ENCODE data around the gene PCNX2. TPM values are rescaled to one million over a fixed set of nuclear protein-coding genes. Genes with fewer than 3 reads are reported as not detected.

The PCNX2 gene
- total RNA-seq, 1 experiment from 2014 or later, result 15.0 TPM

- Mint-ChIP-seq H3K4me3 (ENCODE audit: unreplicated experiment) (no peak overlapping the region), H3K4me1 (ENCODE audit: low read depth, unreplicated experiment) (no peaks in the 10 kb centered on the region), H3K36me3 (ENCODE audit: insufficient read depth, unreplicated experiment) (no peaks in the 10 kb centered on the region), H3K9me3 (ENCODE audit: unreplicated experiment) (no peaks in the 10 kb centered on the region), H3K27ac (ENCODE audit: unreplicated experiment) (no peak overlapping the region), H3K27me3 (ENCODE audit: insufficient read depth, unreplicated experiment) (no peaks in the 10 kb centered on the region)
- Histone ChIP-seq H3K9me3 (no peaks in the 10 kb centered on the region), H3K36me3 (ENCODE audit: control insufficient read depth, insufficient read depth, low read length) (no peaks in the 10 kb centered on the region), H3K4me1 (no peaks in the 10 kb centered on the region), H3K27me3 (replicated peaks; ENCODE audit: control insufficient read depth, insufficient read depth, low read length) (no peaks in the 10 kb centered on the region), H3K4me3 (ENCODE audit: low read depth, low read length) (no peak overlapping the region)
- intact Hi-C loops (cut with micrococcal nuclease; ENCODE audit: unreplicated experiment), result no loop called here
- no TSS peak for BruUV-seq (replicated peaks)
- DNase-seq, result no peak
- TF ChIP-seq CTCF (IDR thresholded peaks at IDR 0.05; ENCODE audit: insufficient read depth in 1 of 2, low read depth in 1 of 2, low read length in 1 of 2, severe bottlenecking in 1 of 2, unreplicated experiment in 1 of 2), result no peak
- ChIA-PET POLR2A (no interaction called here), CTCF (no interaction called here)
Observed at GRCh38 chr1:233105225-233105624, 190.3 kb downstream of the PCNX2 start.

- intact Hi-C loops (cut with micrococcal nuclease; ENCODE audit: unreplicated experiment), result no loop called here
- Histone ChIP-seq H3K36me3 (ENCODE audit: control insufficient read depth, insufficient read depth, low read length) (no peaks in the 10 kb centered on the region), H3K4me3 (ENCODE audit: low read depth, low read length) (no peak overlapping the region), H3K27me3 (replicated peaks; ENCODE audit: control insufficient read depth, insufficient read depth, low read length) (no peaks in the 10 kb centered on the region), H3K4me1 (no peaks in the 10 kb centered on the region), H3K9me3 (no peaks in the 10 kb centered on the region)
- no peaks in the 10 kb centered on the region for H3K9me3 Mint-ChIP-seq (ENCODE audit: unreplicated experiment)
- CTCF ChIA-PET, result no interaction called here
- no peak for DNase-seq
- H3K27me3 Mint-ChIP-seq (ENCODE audit: insufficient read depth, unreplicated experiment), result no peaks in the 10 kb centered on the region
- POLR2A ChIA-PET, result no interaction called here
- H3K27ac Mint-ChIP-seq (ENCODE audit: unreplicated experiment), result no peak overlapping the region
- H3K36me3 Mint-ChIP-seq (ENCODE audit: insufficient read depth, unreplicated experiment), result no peaks in the 10 kb centered on the region
- H3K4me3 Mint-ChIP-seq (ENCODE audit: unreplicated experiment), result no peak overlapping the region
- H3K4me1 Mint-ChIP-seq (ENCODE audit: low read depth, unreplicated experiment), result no peaks in the 10 kb centered on the region
- TF ChIP-seq CTCF (IDR thresholded peaks at IDR 0.05; ENCODE audit: insufficient read depth in 1 of 2, low read depth in 1 of 2, low read length in 1 of 2, severe bottlenecking in 1 of 2, unreplicated experiment in 1 of 2), result no peak
- BruUV-seq (replicated peaks), result no TSS peak
Observed at GRCh38 chr1:233102341-233102740, 193.2 kb downstream of the PCNX2 start.

- no peak for DNase-seq
- no peaks in the 10 kb centered on the region for H3K27me3 ChIP-seq (replicated peaks; ENCODE audit: control insufficient read depth, insufficient read depth, low read length)
- H3K4me3 Mint-ChIP-seq (ENCODE audit: unreplicated experiment), result no peak overlapping the region
- no TSS peak for BruUV-seq (replicated peaks)
- no peak overlapping the region for H3K4me3 ChIP-seq (ENCODE audit: low read depth, low read length)
- no peaks in the 10 kb centered on the region for H3K9me3 ChIP-seq
- H3K4me1 Mint-ChIP-seq (ENCODE audit: low read depth, unreplicated experiment), result no peaks in the 10 kb centered on the region
- H3K36me3 ChIP-seq (ENCODE audit: control insufficient read depth, insufficient read depth, low read length), result no peaks in the 10 kb centered on the region
- POLR2A ChIA-PET, result no interaction called here
- no peak for TF ChIP-seq CTCF (IDR thresholded peaks at IDR 0.05; ENCODE audit: insufficient read depth in 1 of 2, low read depth in 1 of 2, low read length in 1 of 2, severe bottlenecking in 1 of 2, unreplicated experiment in 1 of 2)
- intact Hi-C loops (cut with micrococcal nuclease; ENCODE audit: unreplicated experiment), result no loop called here
- no peaks in the 10 kb centered on the region for H3K27me3 Mint-ChIP-seq (ENCODE audit: insufficient read depth, unreplicated experiment)
- no peaks in the 10 kb centered on the region for H3K4me1 ChIP-seq
- H3K9me3 Mint-ChIP-seq (ENCODE audit: unreplicated experiment), result no peaks in the 10 kb centered on the region
- H3K27ac Mint-ChIP-seq (ENCODE audit: unreplicated experiment), result no peak overlapping the region
- no peaks in the 10 kb centered on the region for H3K36me3 Mint-ChIP-seq (ENCODE audit: insufficient read depth, unreplicated experiment)
- CTCF ChIA-PET, result no interaction called here
Observed at GRCh38 chr1:233097959-233098580, 197.5 kb downstream of the PCNX2 start.
